Neural crest cell (in vitro differentiated cells): Measurements from ENCODE around the gene PPM1A. TPM values are rescaled to one million over a fixed set of nuclear protein-coding genes. Genes with fewer than 3 reads are reported as not detected.

Experiments used
- DNase-seq: peaks from one replicate; pipeline ENCODE4 v3.0.0; 2021; ENCODE audit warnings: low read depth, mixed read lengths, low spot score
- H3K27ac Mint-ChIP-seq: one replicate; pipeline ENCODE4 v1.8.0; 2021; ENCODE audit warnings: mild to moderate bottlenecking, mixed read lengths; ENCODE audit not compliant: unreplicated experiment
- H3K27me3 Mint-ChIP-seq: 2 replicates; pipeline ENCODE4 v1.8.0; 2021; ENCODE audit warnings: low read depth, mild to moderate bottlenecking, mixed read lengths
- H3K36me3 Mint-ChIP-seq: 2 replicates; pipeline ENCODE4 v1.8.0; 2021; ENCODE audit warnings: low read depth, mild to moderate bottlenecking, mixed read lengths
- H3K4me1 Mint-ChIP-seq: 2 replicates; pipeline ENCODE4 v1.8.0; 2021; ENCODE audit warnings: mixed read lengths
- H3K4me3 Mint-ChIP-seq: one replicate; pipeline ENCODE4 v1.8.0; 2021; ENCODE audit warnings: mild to moderate bottlenecking, mixed read lengths
- H3K9me3 Mint-ChIP-seq: 2 replicates; pipeline ENCODE4 v1.8.0; 2021; ENCODE audit warnings: mixed read lengths
- total RNA-seq: library from RNA; stranded (reverse); gene quantifications from 2 replicates; pipeline ENCODE4 v1.2.1, GENCODE V29; 2021
- TF ChIP-seq, protein P1 (sequence below): fragments of 200-600 bp; sonication (generic); conservative IDR thresholded peaks from 2 replicates; pipeline ENCODE4 v1.5.0; 2021; ENCODE audit warnings: antibody characterized with exemption, mild to moderate bottlenecking

The PPM1A gene
- total RNA-seq, 1 donor from 2014 or later: 35.5 TPM

DNA sequence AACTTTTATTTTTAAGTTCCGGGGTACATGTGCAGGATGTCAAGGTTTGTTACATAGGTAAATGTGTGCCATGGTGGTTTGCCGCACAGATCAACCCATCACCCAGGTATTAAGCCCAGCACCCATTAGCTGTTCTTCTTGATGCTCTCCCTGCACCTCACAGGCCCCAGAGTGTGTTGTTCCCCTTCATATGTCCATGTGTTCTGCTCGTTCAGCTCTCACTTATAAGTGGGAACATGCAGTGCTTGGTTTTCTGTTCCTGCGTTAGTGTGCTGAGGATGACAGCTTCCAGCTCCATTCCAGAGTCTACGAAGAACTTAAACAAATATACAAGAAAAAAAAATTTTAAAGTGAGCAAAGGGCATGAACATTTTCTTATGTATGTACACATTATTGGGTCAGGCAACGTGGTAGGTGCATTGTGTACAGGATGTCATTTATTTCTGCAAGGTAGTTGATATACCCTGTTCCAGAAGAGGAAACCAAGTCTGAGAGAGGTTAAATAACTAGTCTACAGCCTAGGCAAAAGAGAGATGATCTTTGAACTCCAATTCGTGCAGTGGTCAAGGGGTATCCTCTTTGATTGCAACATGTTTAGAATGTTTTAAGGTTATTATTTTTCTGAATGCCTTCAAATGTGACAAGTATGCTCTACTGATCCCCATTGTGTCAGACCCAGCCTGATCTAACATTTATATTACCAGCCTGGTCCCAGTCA, 8.7 kb upstream of the PPM1A start:
- Mint-ChIP-seq H3K4me3 (no peak overlapping the region), H3K36me3 (no peaks in the 10 kb centered on the region), H3K27me3 (no peaks in the 10 kb centered on the region), H3K4me1 (peaks cover 12% of the 10 kb centered on the region), H3K9me3 (no peaks in the 10 kb centered on the region), H3K27ac (no peak overlapping the region)
- TF ChIP-seq, protein P1, sequence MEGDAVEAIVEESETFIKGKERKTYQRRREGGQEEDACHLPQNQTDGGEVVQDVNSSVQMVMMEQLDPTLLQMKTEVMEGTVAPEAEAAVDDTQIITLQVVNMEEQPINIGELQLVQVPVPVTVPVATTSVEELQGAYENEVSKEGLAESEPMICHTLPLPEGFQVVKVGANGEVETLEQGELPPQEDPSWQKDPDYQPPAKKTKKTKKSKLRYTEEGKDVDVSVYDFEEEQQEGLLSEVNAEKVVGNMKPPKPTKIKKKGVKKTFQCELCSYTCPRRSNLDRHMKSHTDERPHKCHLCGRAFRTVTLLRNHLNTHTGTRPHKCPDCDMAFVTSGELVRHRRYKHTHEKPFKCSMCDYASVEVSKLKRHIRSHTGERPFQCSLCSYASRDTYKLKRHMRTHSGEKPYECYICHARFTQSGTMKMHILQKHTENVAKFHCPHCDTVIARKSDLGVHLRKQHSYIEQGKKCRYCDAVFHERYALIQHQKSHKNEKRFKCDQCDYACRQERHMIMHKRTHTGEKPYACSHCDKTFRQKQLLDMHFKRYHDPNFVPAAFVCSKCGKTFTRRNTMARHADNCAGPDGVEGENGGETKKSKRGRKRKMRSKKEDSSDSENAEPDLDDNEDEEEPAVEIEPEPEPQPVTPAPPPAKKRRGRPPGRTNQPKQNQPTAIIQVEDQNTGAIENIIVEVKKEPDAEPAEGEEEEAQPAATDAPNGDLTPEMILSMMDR: no peak
- DNase-seq: no peak

DNA sequence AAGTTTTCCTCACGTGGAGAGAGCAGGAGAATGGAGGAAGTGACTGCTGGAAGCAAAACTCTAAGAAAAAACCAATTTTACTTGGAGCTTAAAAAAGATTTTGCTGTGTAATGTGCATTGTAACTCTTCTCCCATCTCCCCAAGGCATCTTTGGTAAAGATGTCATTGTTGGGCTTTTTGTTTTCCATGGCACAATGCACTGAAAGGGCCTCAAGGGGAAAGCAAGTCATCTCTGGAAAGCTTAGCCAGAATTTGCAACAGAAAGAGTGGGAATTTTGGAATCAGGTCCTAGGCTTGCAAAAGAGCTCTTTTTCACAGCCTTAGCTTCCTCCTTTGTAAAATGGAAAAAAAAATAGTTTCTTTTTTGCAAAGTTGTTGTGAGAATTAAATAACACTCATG, 7.9 kb upstream of the PPM1A start:
- H3K36me3 Mint-ChIP-seq: no peaks in the 10 kb centered on the region
- H3K9me3 Mint-ChIP-seq: no peaks in the 10 kb centered on the region
- H3K4me3 Mint-ChIP-seq: no peak overlapping the region
- no peak overlapping the region for H3K27ac Mint-ChIP-seq
- TF ChIP-seq, protein P1: no peak
- DNase-seq: no peak
- no peaks in the 10 kb centered on the region for H3K27me3 Mint-ChIP-seq
- H3K4me1 Mint-ChIP-seq: peaks cover 12% of the 10 kb centered on the region

DNA sequence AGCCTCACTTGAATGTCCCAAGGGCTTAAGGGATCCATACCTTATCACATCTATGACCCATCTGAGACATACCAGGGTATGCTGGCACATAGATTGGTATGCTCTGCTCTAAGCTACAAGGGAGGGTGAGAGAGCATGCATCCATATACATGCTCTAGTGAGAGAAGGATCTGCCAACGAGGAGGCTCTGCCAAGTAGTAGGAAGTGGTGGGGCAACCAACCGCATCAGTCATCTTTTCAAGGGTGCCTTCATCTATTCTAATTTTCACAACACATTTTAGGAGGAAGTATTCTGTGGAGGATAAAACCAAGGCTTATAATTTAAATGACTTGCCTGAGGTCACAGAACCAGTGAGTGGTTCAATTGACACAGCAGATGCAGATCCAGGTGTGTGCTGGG, 6.6 kb upstream of the PPM1A start:
- TF ChIP-seq, protein P1: no peak
- Mint-ChIP-seq H3K4me3 (no peak overlapping the region), H3K4me1 (peaks cover 16% of the 10 kb centered on the region), H3K27me3 (no peaks in the 10 kb centered on the region), H3K9me3 (no peaks in the 10 kb centered on the region), H3K36me3 (no peaks in the 10 kb centered on the region), H3K27ac (no peak overlapping the region)
- no peak for DNase-seq

DNA sequence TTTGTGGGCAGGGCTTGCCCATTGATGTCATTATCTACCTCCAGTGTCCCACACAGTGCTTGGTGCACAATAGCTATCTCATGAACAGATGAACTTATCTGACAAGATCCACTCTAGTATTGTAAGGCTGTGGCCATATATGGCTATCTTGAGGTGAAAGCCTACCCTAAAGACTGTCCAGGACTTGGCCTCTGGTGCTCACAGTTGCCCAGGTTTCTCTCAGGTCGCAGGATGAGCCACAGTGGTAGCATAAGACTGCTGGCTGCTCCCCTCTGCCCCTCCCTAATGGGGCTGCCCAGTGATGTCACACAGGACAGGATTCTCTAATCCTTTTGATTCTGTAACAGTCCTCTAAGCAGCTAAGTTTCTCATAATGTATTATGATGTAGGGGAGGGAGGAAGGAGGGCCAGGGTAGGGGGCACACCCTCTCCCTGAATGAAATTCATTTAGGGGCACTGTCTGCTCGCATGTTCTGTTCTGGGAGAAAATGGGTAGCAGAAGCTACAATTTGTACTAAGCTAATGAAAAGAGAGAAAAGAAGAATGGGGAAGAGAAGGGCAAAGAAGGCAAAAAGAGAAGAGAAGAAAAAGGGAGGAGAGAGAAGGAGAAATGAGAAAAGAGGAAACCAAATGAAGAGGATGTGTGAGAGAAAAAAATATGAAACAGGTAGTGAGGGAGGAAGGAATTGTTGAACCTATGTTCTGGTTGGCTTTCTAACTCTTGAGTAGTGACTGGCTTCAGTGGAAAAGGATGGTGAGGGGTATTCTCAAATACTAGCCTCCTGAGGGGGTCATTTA, 3.4 kb upstream of the PPM1A start:
- Mint-ChIP-seq H3K4me1 (peaks cover 28% of the 10 kb centered on the region), H3K27me3 (no peaks in the 10 kb centered on the region), H3K36me3 (no peaks in the 10 kb centered on the region), H3K4me3 (peak overlapping the region; percentile 23), H3K27ac (no peak overlapping the region), H3K9me3 (no peaks in the 10 kb centered on the region)
- TF ChIP-seq, protein P1: no peak
- no peak for DNase-seq

DNA sequence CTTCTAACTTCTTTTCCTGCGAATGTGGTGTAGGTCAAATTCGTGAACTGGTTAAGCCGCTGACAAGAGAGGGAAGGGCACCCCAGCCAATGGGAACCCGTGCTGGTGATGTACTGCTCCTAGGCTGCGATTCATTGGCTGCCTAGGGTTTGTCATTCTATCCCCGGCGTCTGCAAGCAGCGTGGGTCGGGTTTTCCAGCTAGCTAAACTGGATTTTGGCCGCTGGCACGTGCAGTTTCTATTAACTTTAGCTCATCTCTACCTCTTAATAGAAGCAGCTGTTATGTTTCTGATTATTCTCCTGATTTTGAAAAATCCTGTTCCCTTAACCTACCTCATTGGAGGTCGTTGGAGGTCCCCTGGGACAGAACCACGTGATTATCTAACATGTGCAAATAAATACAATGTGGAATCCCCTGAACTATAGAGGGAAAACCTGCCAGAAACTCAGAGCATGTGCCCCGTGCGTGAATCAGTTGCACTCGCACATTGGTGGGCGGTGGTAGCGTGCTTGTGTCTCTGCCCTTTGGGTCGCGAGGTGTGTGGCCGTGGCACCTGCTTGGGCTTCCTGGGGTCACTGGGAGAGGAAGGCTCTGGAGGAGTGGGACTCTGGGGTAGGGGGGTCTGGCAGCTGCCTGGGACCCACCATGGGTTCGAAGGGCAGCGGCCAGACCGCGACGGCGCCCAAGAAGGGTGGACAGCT, 876 bp upstream of the PPM1A start:
- peak overlapping the region; percentile 91 for H3K4me3 Mint-ChIP-seq
- H3K27ac Mint-ChIP-seq: peak overlapping the region; percentile 99

More for the DNA sequence above, 876 bp upstream of the PPM1A start:
- TF ChIP-seq, protein P1: no peak
- DNase-seq: peak; percentile 67
- Mint-ChIP-seq H3K4me1 (peaks cover 40% of the 10 kb centered on the region), H3K36me3 (no peaks in the 10 kb centered on the region), H3K9me3 (no peaks in the 10 kb centered on the region), H3K27me3 (no peaks in the 10 kb centered on the region)
